Fibroblast of skin of left biceps (primary cell): Measurements from ENCODE around the gene LIMA1.
"Not testable (repeated sequence)": the region's sequence is repeated elsewhere in the genome, so short reads cannot be mapped to it uniquely, and the experiment has no call there.

ENCODE experiments used
- DNase-seq, 2 experiments: peaks; one replicate each; pipeline ENCODE4 v3.0.0-alpha.2; 2013; ENCODE audit warnings: low read depth in 2 of 2

The LIMA1 gene

DNA sequence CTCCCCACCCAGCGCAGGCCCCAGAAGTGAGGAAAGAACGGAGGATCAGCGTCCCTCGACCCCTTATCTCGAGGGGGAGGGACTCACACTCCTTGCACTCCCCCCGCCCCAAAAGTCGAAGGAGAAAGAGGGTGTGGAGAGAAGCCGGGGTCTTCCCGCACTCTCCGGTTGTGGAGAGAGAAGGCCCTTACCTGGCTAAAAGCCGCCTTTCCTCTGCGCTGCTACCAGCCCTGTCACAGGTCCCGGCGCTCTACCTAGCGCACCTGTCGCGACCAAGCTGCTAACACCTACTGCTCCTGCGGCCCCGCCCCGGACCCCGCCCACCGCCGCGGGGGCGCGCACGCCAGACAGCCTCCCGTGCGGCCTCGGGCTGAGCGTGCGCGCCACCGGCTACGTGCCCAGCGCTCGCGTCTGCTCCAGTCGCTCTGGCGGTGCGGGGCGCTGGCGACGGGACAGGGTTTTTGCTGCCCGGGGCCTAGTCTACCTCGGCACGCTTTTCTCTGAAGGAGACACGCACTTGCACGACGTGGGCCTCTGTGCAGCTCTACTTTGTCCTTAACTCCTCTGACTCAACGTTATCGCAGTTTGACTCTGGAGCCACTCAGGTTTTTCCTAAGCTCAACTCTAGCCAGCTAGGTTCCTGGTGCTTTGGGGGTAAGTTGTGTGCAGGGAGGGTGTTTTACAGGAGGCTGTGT lies at the start of gene LIMA1:
Gene LIMA1 (minus strand): TSS at position 292 of the 695 bp plus-strand sequence. CDS start 34,769 bp downstream, outside the sequence.
- peak; percentile 49 to 55 for DNase-seq

DNA sequence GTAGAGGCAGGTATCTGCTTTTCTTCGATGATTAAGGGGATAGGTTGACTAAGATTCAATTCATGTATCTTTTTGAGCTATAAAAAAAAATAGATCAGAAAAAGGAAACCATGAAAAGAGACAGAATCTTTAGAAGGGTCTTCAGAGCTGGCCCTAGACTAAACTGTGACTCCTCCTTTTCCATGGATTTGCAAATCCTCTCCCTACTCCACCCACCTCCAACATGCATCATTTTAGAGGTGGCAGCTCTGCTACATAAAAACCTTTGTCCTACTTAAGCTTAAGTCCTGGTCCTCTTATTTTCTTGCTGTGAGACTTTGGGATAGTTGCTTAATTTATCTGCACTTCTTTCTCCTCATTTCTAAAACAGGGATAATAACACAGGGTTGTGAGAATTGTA lies 48.4 kb upstream of the LIMA1 start:
- no peak for DNase-seq

GRCh38 chr12:50328664-50329063 lies 45.3 kb upstream of the LIMA1 start:
- not testable (repeated sequence) for DNase-seq

- DNase-seq, result no peak
Observed at GRCh38 chr12:50326590-50327284, 43.4 kb upstream of the LIMA1 start.

- DNase-seq, result no peak
Observed at GRCh38 chr12:50325890-50326391, 42.6 kb upstream of the LIMA1 start.

DNA sequence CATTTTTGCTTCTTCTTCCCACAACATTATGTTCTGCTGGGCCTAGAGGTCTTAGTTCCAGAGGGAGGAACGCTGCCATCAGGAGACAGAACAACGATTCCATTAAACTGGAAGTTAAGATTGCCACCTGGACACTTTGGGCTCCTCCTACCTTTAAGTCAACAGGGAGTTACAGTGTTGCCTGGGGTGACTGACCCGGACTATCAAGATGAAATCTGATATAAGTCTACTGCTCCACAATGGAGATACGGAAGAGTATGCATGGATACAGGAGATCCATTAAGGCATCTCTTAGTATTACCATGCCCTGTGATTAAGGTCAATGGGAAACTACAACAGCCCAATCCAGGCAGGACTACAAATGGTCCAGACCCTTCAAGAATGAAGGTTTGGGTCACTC lies 41.5 kb upstream of the LIMA1 start:
- DNase-seq, result not testable (repeated sequence)

DNA sequence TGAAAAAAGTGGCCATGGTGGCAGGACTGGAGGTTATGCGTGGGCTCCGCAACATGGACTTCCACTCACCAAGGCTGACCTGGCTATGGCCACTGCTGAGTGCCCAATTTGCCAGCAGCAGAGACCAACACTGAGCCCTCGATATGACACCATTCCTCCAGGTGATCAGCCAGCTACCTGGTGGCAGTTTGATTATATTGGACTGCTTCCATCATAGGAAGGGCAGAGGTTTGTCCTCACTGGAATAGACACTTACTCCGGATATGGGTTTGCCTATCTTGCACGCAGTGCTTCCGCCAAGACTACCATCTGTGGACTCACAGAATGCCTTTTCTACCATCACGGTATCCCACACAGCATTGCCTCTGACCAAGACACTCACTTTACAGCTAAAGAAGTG lies 40.8 kb upstream of the LIMA1 start:
- not testable (repeated sequence) for DNase-seq

DNA sequence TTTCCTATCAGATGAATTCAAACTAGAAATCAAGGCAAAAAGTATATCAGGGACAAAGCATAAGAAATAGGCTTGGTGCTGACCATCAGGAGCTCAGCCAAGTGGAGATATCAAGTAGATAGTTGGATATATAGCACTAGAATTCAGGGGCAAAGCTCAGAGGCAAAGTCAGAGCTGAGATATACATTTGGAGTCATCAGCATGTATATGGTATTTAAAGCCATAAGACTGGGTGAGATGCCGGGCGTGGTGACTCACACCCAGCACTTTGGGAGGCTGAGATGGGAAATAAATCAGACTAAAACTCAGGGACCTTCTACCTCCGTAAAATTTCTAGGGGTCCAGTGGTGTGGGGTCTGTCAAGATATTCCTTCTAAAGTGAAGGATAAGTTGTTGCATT lies 38.9 kb upstream of the LIMA1 start:
- no peak for DNase-seq

DNA sequence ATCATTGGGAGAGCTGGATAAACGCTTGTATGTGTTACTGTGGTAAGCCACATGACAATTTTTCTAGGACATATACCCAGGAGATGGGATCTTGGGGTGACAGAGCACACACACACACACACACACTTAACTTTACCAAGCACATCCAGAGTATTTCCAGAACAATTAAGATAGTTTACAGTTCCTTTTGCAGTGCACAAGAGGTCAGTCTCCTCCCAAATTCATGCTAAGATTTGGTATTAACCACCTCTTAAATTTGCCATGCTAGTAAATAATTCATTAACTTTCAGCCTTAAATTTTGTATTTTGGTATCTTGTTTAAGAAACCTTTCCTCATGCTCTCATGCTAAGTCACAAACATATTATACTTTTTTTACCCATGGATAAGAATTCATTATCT lies 33.9 kb upstream of the LIMA1 start:
- no peak for DNase-seq

DNA sequence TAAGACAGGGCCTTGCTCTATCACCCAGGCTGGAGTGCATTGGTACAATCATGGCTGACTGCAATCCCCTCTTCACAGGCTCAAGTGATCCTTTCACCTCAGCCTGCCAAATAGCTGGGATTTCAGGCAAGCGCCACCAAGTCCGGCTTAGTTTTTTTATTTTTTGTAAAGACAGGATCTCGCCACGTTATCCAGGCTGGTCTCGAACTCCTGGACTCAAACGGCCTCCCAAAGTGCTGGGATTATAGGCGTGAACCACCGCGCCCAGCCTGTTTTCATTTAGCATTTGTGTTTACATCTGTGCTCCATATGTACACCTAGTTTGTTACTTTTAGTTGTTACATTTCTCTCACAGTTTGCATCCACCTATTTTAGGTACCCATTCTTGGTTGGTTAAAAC lies 32.5 kb upstream of the LIMA1 start:
- DNase-seq, result no peak

DNA sequence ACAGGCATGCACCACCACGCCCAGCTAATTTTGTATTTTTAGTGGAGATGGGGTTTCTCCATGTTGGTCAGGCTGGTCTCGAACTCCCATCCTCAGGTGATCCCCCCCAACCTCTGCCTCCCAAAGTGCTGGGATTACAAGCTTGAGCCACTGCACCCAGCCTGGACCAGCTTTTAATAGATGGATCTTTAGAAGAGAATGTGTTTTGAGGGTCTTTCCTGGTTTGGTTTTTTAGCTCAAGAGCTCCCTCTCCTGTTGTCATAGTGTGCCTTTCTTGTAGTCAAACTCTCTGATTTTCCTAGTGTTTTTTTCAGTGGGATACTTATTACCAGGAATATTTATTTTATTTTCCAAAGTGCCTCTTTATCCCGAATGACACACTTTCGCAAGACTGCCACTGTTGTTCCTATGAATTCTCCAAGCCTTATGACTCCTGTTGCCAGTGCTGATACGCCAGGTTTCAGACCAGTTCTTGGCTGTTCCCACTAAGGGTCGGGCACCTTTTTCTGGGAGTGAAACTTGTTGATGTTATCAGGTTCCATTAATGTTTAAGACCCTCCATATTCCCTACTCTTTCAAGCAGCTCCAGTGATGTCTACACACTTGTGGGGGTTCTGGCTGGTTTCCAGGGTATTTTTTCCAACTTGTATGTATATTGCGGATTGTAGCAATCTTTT lies 31.5 kb upstream of the LIMA1 start:
- peak; percentile 35 to 44 for DNase-seq

GRCh38 chr12:50313971-50314370 lies 30.7 kb upstream of the LIMA1 start:
- not testable (repeated sequence) for DNase-seq

DNA sequence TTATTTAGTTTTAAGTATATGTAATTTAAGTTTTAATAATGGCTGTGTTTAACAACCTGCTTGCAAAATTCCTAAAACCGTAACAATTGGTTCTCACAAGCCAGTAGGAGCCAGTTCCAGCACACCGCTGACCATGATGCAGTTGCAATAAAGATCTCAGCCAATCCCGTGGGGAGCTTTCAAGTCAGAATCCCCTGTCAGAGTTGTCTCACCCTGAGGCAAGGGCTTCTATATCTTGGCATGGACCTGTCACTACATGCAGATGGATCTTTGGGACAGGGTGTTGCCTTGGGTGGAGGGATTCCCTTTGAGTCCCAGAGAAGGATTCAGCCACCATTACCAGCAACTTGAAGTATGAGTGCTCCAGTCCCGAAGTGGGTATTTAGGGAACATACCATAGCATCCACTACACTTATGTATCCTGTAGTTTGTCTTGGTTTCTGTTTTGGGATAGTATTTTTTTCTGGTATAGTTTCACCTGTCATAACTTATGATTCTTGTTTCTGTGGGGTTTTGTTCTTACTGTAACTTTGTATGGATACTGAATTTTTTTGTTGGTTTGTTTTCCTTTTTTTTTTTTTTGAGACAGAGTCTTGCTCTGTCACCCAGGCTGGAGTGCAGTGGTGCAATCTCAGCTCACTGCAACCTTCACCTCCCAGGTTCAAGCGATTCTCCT lies 30.1 kb upstream of the LIMA1 start:
- no peak for DNase-seq

- DNase-seq, result not testable (repeated sequence)
Observed at GRCh38 chr12:50311858-50312609, 28.7 kb upstream of the LIMA1 start.

DNA sequence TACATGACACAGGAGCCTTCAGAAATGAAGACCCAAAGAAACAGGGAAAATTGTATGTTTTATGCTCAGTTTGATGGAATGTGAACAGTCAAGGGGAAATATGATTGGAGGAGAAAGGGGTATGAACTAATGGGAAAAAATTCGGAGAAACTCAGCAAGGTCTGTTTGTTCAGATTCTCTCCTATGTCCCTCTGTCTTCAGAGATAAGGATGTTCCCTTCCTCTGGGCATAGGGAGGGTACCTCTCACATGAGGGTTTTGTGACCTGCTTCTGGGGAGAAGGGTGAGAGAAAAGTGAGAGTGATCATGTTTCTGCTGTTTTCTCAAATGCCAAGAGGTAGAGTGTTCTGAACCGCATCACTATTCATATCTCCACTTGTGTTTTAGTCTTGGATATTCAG lies 26.6 kb upstream of the LIMA1 start:
- no peak for DNase-seq

- DNase-seq, result no peak
Observed at GRCh38 chr12:50302686-50303085, 19.4 kb upstream of the LIMA1 start.

DNA sequence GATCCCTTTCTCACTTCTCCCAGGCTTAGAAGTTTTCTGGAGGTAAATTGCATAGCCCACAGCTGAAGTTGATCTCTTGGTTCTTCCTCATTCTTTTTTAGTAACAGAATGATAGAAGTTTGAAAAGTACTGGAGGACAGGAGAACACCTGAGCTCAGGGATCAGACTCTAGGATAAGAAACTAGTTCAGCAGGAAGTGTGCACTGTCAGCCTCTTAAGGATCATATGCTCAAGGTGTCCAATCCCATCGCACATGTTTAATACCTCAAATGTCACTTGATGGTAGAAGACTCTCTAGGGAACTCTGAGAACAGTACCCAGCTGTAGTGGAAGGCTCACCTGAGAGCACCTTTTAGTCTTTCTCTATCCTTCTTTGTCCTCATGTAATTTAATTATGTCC lies 14.7 kb upstream of the LIMA1 start:
- no peak for DNase-seq

- no peak for DNase-seq
Observed at GRCh38 chr12:50297027-50297426, 13.7 kb upstream of the LIMA1 start.

GRCh38 chr12:50296554-50296953 lies 13.2 kb upstream of the LIMA1 start:
- no peak for DNase-seq

- DNase-seq, result no peak
Observed at GRCh38 chr12:50291377-50291776, 8.1 kb upstream of the LIMA1 start.

GRCh38 chr12:50290692-50291091 lies 7.4 kb upstream of the LIMA1 start:
- DNase-seq, result not testable (repeated sequence)
